ENCODE data around the gene MLPH.

Gene MLPH

DNA sequence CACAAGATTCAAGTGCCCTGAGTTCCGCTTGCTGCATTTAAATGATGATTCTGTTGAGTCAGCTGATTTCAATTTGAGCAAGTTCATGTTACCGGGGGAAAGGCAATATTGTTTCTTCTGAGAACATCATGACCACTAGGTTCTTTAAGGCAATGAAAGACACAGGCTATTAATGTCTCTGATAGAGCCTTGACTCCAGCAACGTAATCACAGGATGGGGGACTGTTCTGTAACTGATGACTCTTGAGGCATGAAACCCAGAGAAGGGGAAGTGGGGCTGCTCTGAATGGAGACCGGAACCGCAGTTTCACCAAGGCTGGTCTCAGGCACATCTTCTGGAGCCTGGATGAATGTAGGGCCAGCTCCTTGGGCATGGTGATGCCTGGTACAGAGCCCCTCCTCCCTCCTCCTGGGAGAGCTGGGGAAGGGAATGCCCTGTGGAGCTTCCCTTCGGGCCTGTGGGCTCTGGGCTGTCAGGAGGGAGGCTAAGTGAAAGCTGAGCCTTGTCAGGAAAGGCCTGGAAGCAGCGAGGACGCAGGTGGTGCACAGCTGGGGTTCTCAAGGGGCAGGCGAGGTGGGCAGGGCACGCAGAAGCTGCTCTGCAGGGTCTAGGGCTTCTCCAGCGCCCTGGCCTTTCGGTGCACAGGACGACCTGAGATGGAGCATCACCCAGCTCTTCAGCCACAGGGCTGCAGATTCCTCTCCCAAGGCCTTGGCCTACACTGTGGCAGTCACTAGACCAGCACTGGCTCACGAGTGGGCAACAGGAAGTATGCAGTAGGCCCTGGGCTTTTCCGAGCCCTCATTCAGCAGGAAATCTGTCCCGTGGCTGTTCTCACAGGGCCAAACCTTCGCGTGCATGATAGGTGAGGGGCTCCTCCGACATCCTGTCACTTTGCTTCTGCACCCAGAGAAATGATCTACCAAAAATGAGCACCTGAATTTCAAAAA, 42.7 kb downstream of the MLPH start:
- no peak overlapping the region for H3K4me3 ChIP-seq (ENCODE audit: insufficient read depth, low read depth, low read length, poor library complexity, severe bottlenecking)
- no peaks in the 10 kb centered on the region for H3K36me3 ChIP-seq (ENCODE audit: control insufficient read depth, insufficient read depth, low read length)

GRCh38 chr2:237530472-237531433, 43.7 kb downstream of the MLPH start:
- no peaks in the 10 kb centered on the region for H3K36me3 ChIP-seq (ENCODE audit: control insufficient read depth, insufficient read depth, low read length)
- DNase-seq = no peak
- H3K4me3 ChIP-seq (ENCODE audit: insufficient read depth, low read depth, low read length, poor library complexity, severe bottlenecking) = no peak overlapping the region

More for the DNA sequence above, 42.7 kb downstream of the MLPH start:
- Histone ChIP-seq H3K4me1 (ENCODE audit: control insufficient read depth, insufficient read depth, low read length, poor library complexity, severe bottlenecking) (no peaks in the 10 kb centered on the region), H3K27ac (ENCODE audit: insufficient read depth, low read length, poor library complexity, severe bottlenecking) (no peak overlapping the region), H3K27me3 (replicated peaks; ENCODE audit: control insufficient read depth, insufficient read depth, low read length, poor library complexity, severe bottlenecking) (no peaks in the 10 kb centered on the region), H3K9me3 (ENCODE audit: control insufficient read depth, low read length) (no peaks in the 10 kb centered on the region)
- DNase-seq = no peak

DNA sequence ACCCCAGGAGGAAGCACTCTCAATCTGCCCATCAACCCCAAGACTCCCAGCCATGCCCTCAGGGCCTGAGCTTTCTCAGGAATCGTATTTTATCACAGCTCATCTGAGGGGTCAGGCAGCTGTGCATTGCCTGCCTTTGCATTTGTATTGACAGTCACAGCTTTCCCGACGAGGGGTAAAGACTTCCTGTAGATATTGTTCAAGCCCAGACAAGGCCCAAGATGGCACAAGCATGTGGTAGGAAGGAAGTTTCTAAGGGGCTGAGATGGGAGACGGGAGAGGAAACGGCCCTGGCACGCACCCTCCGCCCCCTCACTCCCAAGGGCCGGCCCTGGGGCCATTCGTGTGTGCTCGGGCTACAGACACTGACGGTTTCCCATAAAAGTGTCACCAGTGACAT, 45.1 kb downstream of the MLPH start:
- DNase-seq = no peak
- Histone ChIP-seq H3K27me3 (replicated peaks; ENCODE audit: control insufficient read depth, insufficient read depth, low read length, poor library complexity, severe bottlenecking) (no peaks in the 10 kb centered on the region), H3K27ac (ENCODE audit: insufficient read depth, low read length, poor library complexity, severe bottlenecking) (no peak overlapping the region), H3K9me3 (ENCODE audit: control insufficient read depth, low read length) (no peaks in the 10 kb centered on the region), H3K4me1 (ENCODE audit: control insufficient read depth, insufficient read depth, low read length, poor library complexity, severe bottlenecking) (no peaks in the 10 kb centered on the region), H3K36me3 (ENCODE audit: control insufficient read depth, insufficient read depth, low read length) (no peaks in the 10 kb centered on the region), H3K4me3 (ENCODE audit: insufficient read depth, low read depth, low read length, poor library complexity, severe bottlenecking) (no peak overlapping the region)

More at GRCh38 chr2:237530472-237531433, 43.7 kb downstream of the MLPH start:
- Histone ChIP-seq H3K4me1 (ENCODE audit: control insufficient read depth, insufficient read depth, low read length, poor library complexity, severe bottlenecking) (no peaks in the 10 kb centered on the region), H3K27ac (ENCODE audit: insufficient read depth, low read length, poor library complexity, severe bottlenecking) (no peak overlapping the region), H3K27me3 (replicated peaks; ENCODE audit: control insufficient read depth, insufficient read depth, low read length, poor library complexity, severe bottlenecking) (no peaks in the 10 kb centered on the region), H3K9me3 (ENCODE audit: control insufficient read depth, low read length) (no peaks in the 10 kb centered on the region)

- H3K27me3 ChIP-seq (replicated peaks; ENCODE audit: control insufficient read depth, insufficient read depth, low read length, poor library complexity, severe bottlenecking) = no peaks in the 10 kb centered on the region
- H3K36me3 ChIP-seq (ENCODE audit: control insufficient read depth, insufficient read depth, low read length) = no peaks in the 10 kb centered on the region
- H3K4me1 ChIP-seq (ENCODE audit: control insufficient read depth, insufficient read depth, low read length, poor library complexity, severe bottlenecking) = no peaks in the 10 kb centered on the region
- no peak for DNase-seq
- H3K4me3 ChIP-seq (ENCODE audit: insufficient read depth, low read depth, low read length, poor library complexity, severe bottlenecking) = no peak overlapping the region
- no peaks in the 10 kb centered on the region for H3K9me3 ChIP-seq (ENCODE audit: control insufficient read depth, low read length)
- H3K27ac ChIP-seq (ENCODE audit: insufficient read depth, low read length, poor library complexity, severe bottlenecking) = no peak overlapping the region
These were observed 46.7 kb downstream of the MLPH start for GRCh38 chr2:237533668-237534161.

DNA sequence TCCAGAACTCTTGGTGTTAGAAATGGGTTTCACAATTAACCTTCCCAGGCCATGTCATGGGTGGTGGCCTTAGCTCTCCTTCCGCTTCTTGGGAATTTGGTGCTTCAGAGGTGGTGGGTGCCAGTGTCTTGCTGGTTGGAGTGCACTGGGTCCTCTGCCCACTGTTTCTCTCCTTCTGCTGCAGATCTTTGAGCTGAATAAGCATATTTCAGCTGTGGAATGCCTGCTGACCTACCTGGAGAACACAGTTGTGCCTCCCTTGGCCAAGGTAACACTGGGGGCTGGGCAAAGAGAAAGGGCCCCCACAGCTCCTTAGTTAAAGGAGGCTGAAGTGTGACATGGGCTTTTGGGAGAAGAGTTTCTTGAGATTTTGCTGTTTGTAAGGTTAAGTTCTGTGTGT, 47.3 kb downstream of the MLPH start:
- DNase-seq = no peak
- H3K36me3 ChIP-seq (ENCODE audit: control insufficient read depth, insufficient read depth, low read length) = no peaks in the 10 kb centered on the region
- H3K9me3 ChIP-seq (ENCODE audit: control insufficient read depth, low read length) = no peaks in the 10 kb centered on the region
- no peak overlapping the region for H3K27ac ChIP-seq (ENCODE audit: insufficient read depth, low read length, poor library complexity, severe bottlenecking)
- H3K4me3 ChIP-seq (ENCODE audit: insufficient read depth, low read depth, low read length, poor library complexity, severe bottlenecking) = no peak overlapping the region
- no peaks in the 10 kb centered on the region for H3K4me1 ChIP-seq (ENCODE audit: control insufficient read depth, insufficient read depth, low read length, poor library complexity, severe bottlenecking)
- no peaks in the 10 kb centered on the region for H3K27me3 ChIP-seq (replicated peaks; ENCODE audit: control insufficient read depth, insufficient read depth, low read length, poor library complexity, severe bottlenecking)

GRCh38 chr2:237535385-237536082, 48.5 kb downstream of the MLPH start:
- Histone ChIP-seq H3K4me1 (ENCODE audit: control insufficient read depth, insufficient read depth, low read length, poor library complexity, severe bottlenecking) (no peaks in the 10 kb centered on the region), H3K27me3 (replicated peaks; ENCODE audit: control insufficient read depth, insufficient read depth, low read length, poor library complexity, severe bottlenecking) (no peaks in the 10 kb centered on the region), H3K27ac (ENCODE audit: insufficient read depth, low read length, poor library complexity, severe bottlenecking) (no peak overlapping the region), H3K9me3 (ENCODE audit: control insufficient read depth, low read length) (no peaks in the 10 kb centered on the region), H3K36me3 (ENCODE audit: control insufficient read depth, insufficient read depth, low read length) (no peaks in the 10 kb centered on the region), H3K4me3 (ENCODE audit: insufficient read depth, low read depth, low read length, poor library complexity, severe bottlenecking) (no peak overlapping the region)
- no peak for DNase-seq

DNA sequence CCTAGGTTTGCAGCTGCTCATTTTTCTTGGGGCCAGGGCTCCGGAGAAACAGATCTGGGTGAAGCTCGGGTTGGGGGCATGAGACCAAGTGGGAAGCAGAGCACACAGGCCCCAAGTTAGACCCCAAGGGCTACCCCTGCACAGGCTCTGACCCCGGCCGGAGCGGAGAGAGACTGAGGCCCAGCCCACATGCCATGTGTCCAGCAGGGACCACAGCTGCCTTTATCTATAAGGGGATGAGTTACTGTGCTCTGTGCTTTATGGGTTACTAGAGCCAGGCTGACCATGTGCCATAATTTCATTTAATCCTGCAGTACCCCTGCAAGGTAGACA, 49.0 kb downstream of the MLPH start:
- H3K4me3 ChIP-seq (ENCODE audit: insufficient read depth, low read depth, low read length, poor library complexity, severe bottlenecking) = no peak overlapping the region
- H3K27me3 ChIP-seq (replicated peaks; ENCODE audit: control insufficient read depth, insufficient read depth, low read length, poor library complexity, severe bottlenecking) = no peaks in the 10 kb centered on the region
- DNase-seq = no peak
- H3K36me3 ChIP-seq (ENCODE audit: control insufficient read depth, insufficient read depth, low read length) = no peaks in the 10 kb centered on the region
- H3K9me3 ChIP-seq (ENCODE audit: control insufficient read depth, low read length) = no peaks in the 10 kb centered on the region
- no peaks in the 10 kb centered on the region for H3K4me1 ChIP-seq (ENCODE audit: control insufficient read depth, insufficient read depth, low read length, poor library complexity, severe bottlenecking)
- H3K27ac ChIP-seq (ENCODE audit: insufficient read depth, low read length, poor library complexity, severe bottlenecking) = no peak overlapping the region

- Histone ChIP-seq H3K27me3 (replicated peaks; ENCODE audit: control insufficient read depth, insufficient read depth, low read length, poor library complexity, severe bottlenecking) (no peaks in the 10 kb centered on the region), H3K4me3 (ENCODE audit: insufficient read depth, low read depth, low read length, poor library complexity, severe bottlenecking) (no peak overlapping the region), H3K4me1 (ENCODE audit: control insufficient read depth, insufficient read depth, low read length, poor library complexity, severe bottlenecking) (no peaks in the 10 kb centered on the region), H3K27ac (ENCODE audit: insufficient read depth, low read length, poor library complexity, severe bottlenecking) (no peak overlapping the region), H3K36me3 (ENCODE audit: control insufficient read depth, insufficient read depth, low read length) (no peaks in the 10 kb centered on the region), H3K9me3 (ENCODE audit: control insufficient read depth, low read length) (no peaks in the 10 kb centered on the region)
- DNase-seq = no peak
These were observed 49.6 kb downstream of the MLPH start for GRCh38 chr2:237536617-237537016.

DNA sequence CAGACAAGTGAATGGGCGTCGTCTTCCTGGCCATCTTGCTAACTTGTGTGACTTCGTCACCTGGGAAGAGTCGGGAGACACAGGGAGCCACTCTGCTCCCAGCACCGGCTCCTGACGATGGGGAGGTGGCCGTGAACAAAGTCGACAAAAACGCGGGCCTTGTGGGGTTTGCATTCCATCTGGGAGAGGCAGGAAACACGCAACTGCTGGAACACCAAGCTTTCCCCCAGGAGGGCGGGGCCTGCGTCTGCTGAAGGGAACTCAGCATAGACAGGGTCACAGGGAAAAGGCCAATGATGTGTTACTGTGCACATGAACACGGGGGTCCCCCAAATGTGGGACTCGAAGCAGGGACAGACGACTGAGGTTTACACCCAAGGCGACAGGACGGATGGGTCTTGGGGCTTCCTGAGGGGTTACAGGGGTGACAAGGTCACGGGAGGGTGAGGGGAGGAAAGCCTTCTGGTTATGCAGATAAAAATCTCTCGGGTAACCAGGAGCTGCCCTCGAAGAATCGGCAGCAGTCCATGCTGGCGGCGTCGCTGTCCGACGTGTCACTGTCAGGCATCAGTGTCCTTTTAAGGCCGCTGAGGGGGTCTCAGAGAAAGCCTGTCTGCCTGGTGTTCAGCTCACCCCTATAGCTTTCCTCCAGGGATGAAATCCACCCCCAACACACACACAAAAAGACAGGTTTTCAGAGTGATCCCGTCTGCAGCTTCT, 51.1 kb downstream of the MLPH start:
- H3K4me3 ChIP-seq (ENCODE audit: insufficient read depth, low read depth, low read length, poor library complexity, severe bottlenecking) = no peak overlapping the region
- DNase-seq = no peak
- no peaks in the 10 kb centered on the region for H3K9me3 ChIP-seq (ENCODE audit: control insufficient read depth, low read length)
- H3K36me3 ChIP-seq (ENCODE audit: control insufficient read depth, insufficient read depth, low read length) = no peaks in the 10 kb centered on the region
- H3K27me3 ChIP-seq (replicated peaks; ENCODE audit: control insufficient read depth, insufficient read depth, low read length, poor library complexity, severe bottlenecking) = no peaks in the 10 kb centered on the region
- no peak overlapping the region for H3K27ac ChIP-seq (ENCODE audit: insufficient read depth, low read length, poor library complexity, severe bottlenecking)
- H3K4me1 ChIP-seq (ENCODE audit: control insufficient read depth, insufficient read depth, low read length, poor library complexity, severe bottlenecking) = no peaks in the 10 kb centered on the region
